PC-3 (cell line): ENCODE data around the gene SYK. TPM values are rescaled to one million over a fixed set of nuclear protein-coding genes. Genes with fewer than 3 reads are reported as not detected.

Experiments
- ATAC-seq: fragments of 200-7000 bp; cut with Tn5 transposase; 2 replicates; pipeline ENCODE4 v1.9.1; 2020; ENCODE audit warnings: mild to moderate bottlenecking, moderate library complexity
- BruUV-seq: library from RNA; stranded (reverse); fragments of 400-500 nt; replicated peaks from 2 replicates; lab custom pipeline; 2021; lab: Mats Ljungman, UMichigan
- CTCF ChIA-PET: fragments of 300-600 bp; sonication (Branson Sonifier 250); formaldehyde crosslinking; loops from one replicate; lab custom pipeline; 2022; ENCODE audit warnings: antibody characterized with exemption; lab: Charles Lee
- POLR2A ChIA-PET: fragments of 300-600 bp; sonication (Branson Sonifier 250); formaldehyde crosslinking; loops from one replicate; lab custom pipeline; 2022; ENCODE audit warnings: antibody characterized with exemption; ENCODE audit not compliant: unreplicated experiment; lab: Charles Lee
- DNase-seq: peaks from one replicate; pipeline ENCODE4 v3.0.0-alpha.2; 2015
- H2AFZ ChIP-seq: fragments of 300-600 bp; sonication (generic); 2 replicates; pipeline ENCODE4 v1.6.0; 2016; ENCODE audit warnings: antibody characterized with exemption, low read length
- H3F3A ChIP-seq: fragments of 300-600 bp; sonication (generic); one replicate; pipeline ENCODE4 v1.6.0; 2017; ENCODE audit warnings: antibody characterized with exemption, low read length, control low read depth, mild to moderate bottlenecking; ENCODE audit not compliant: unreplicated experiment
- H3K27ac ChIP-seq: fragments of 300-600 bp; sonication (generic); 2 replicates; pipeline ENCODE4 v1.5.1; 2016; ENCODE audit warnings: mild to moderate bottlenecking, low read length
- H3K27me3 ChIP-seq: fragments of 300-600 bp; sonication (generic); 2 replicates; pipeline ENCODE4 v1.6.1; 2016; ENCODE audit warnings: low read length, mixed read lengths
- H3K36me3 ChIP-seq: fragments of 300-600 bp; sonication (generic); 2 replicates; pipeline ENCODE4 v1.6.1; 2016; ENCODE audit warnings: low read depth, mixed run types, low read length, mixed read lengths
- H3K4me1 ChIP-seq: fragments of 300-600 bp; sonication (generic); 2 replicates; pipeline ENCODE4 v1.5.1; 2016; ENCODE audit warnings: low read length; ENCODE audit not compliant: insufficient read depth
- H3K4me2 ChIP-seq: fragments of 300-600 bp; sonication (generic); 2 replicates; pipeline ENCODE4 v1.6.0; 2016; ENCODE audit warnings: low read length
- H3K4me3 ChIP-seq: fragments of 300-600 bp; sonication (generic); 2 replicates; pipeline ENCODE4 v1.5.1; 2016; ENCODE audit warnings: mild to moderate bottlenecking, low read length, mixed read lengths
- H3K79me2 ChIP-seq: fragments of 300-600 bp; sonication (generic); 2 replicates; pipeline ENCODE4 v1.6.1; 2017; ENCODE audit warnings: low read length, mixed read lengths
- H3K9ac ChIP-seq: fragments of 300-600 bp; sonication (generic); 2 replicates; pipeline ENCODE4 v1.6.0; 2016; ENCODE audit warnings: mild to moderate bottlenecking, low read length
- H3K9me2 ChIP-seq: fragments of 300-600 bp; sonication (generic); replicated peaks from 2 replicates; pipeline ENCODE4 v1.6.1; 2016; ENCODE audit warnings: mixed run types, low read length, mixed read lengths
- H3K9me3 ChIP-seq: fragments of 300-600 bp; sonication (generic); 2 replicates; pipeline ENCODE4 v1.6.1; 2016; ENCODE audit warnings: low read length, mixed read lengths
- H4K20me1 ChIP-seq: fragments of 300-600 bp; sonication (generic); 2 replicates; pipeline ENCODE4 v1.6.1; 2016; ENCODE audit warnings: low read length, mixed read lengths
- CTCF ChIP-seq: fragments of 300-600 bp; sonication (generic); conservative IDR thresholded peaks from 2 replicates; pipeline ENCODE4 v1.5.1; 2017; ENCODE audit warnings: antibody characterized with exemption, low read depth, mild to moderate bottlenecking, low read length
- EZH2 ChIP-seq: fragments of 300-600 bp; sonication (generic); IDR thresholded peaks from one replicate; pipeline ENCODE4 v1.6.1; 2017; ENCODE audit warnings: antibody characterized with exemption, mild to moderate bottlenecking, low read length; ENCODE audit not compliant: unreplicated experiment
- EZH2phosphoT487 ChIP-seq: fragments of 300-600 bp; sonication (generic); IDR thresholded peaks from 2 replicates; pipeline ENCODE4 v1.6.1; 2018; ENCODE audit warnings: mild to moderate bottlenecking, antibody characterized with exemption, low read length, borderline replicate concordance
- intact Hi-C: fragments of 100-400 bp; cut with micrococcal nuclease; formaldehyde crosslinking; loops from 2 replicates; pipeline ENCODE4 v1.9.0; 2023
- total RNA-seq: library from RNA; depleted of rRNA; stranded (reverse); fragments of >200 nt; gene quantifications from 2 replicates; pipeline ENCODE4 v1.2.3, GENCODE V29; 2014

The SYK gene
- total RNA-seq, 1 experiment from 2014 or later, result 12.9 TPM

- intact Hi-C loops, result loop anchor here (10.0 kb wide), 2 partner anchors 728 to 1298 kb away; no protein-coding TSS in a partner anchor
- H3K9me3 ChIP-seq, result no peaks in the 10 kb centered on the region
- BruUV-seq, result no TSS peak
These were observed 71.2 kb downstream of the SYK start for GRCh38 chr9:90872835-90873294.

GRCh38 chr9:90873422-90873821, 71.8 kb downstream of the SYK start:
- ChIA-PET POLR2A (no interaction called here), CTCF (no interaction called here)
- Histone ChIP-seq H4K20me1 (no peaks in the 10 kb centered on the region), H3K9me3 (no peaks in the 10 kb centered on the region), H3K27me3 (no peaks in the 10 kb centered on the region), H3K4me3 (no peak overlapping the region), H2AFZ (no peak overlapping the region), H3K4me2 (no peak overlapping the region), H3K9me2 (no peaks in the 10 kb centered on the region), H3K79me2 (no peaks in the 10 kb centered on the region), H3K4me1 (peaks cover 4% of the 10 kb centered on the region), H3F3A (no peaks in the 10 kb centered on the region), H3K9ac (no peak overlapping the region), H3K27ac (no peak overlapping the region), H3K36me3 (no peaks in the 10 kb centered on the region; the same call in 1 of the 2 replicates)
- DNase-seq (no peak), ATAC-seq (no peak)
- TF ChIP-seq EZH2 (no peak), EZH2phosphoT487 (no peak), CTCF (no peak)
- BruUV-seq, result no TSS peak
- intact Hi-C loops, result loop anchor here (10.0 kb wide), 2 partner anchors 729 to 1299 kb away; no protein-coding TSS in a partner anchor

More at GRCh38 chr9:90872835-90873294, 71.2 kb downstream of the SYK start:
- TF ChIP-seq CTCF (no peak), EZH2 (no peak), EZH2phosphoT487 (no peak)
- H3K9ac ChIP-seq, result no peak overlapping the region
- no peak overlapping the region for H3K27ac ChIP-seq
- no peaks in the 10 kb centered on the region; the same call in 1 of the 2 replicates for H3K36me3 ChIP-seq
- POLR2A ChIA-PET, result no interaction called here
- no peaks in the 10 kb centered on the region for H3K4me1 ChIP-seq
- H3K9me2 ChIP-seq, result no peaks in the 10 kb centered on the region
- no peak for DNase-seq
- ATAC-seq, result no peak
- no peaks in the 10 kb centered on the region for H3F3A ChIP-seq
- H3K4me2 ChIP-seq, result no peak overlapping the region
- H4K20me1 ChIP-seq, result no peaks in the 10 kb centered on the region
- CTCF ChIA-PET, result no interaction called here
- H3K27me3 ChIP-seq, result no peaks in the 10 kb centered on the region
- H3K4me3 ChIP-seq, result no peak overlapping the region
- no peak overlapping the region for H2AFZ ChIP-seq
- H3K79me2 ChIP-seq, result no peaks in the 10 kb centered on the region

- TF ChIP-seq CTCF, result no peak
- TF ChIP-seq EZH2phosphoT487, result no peak
- no peak for TF ChIP-seq EZH2
- no peaks in the 10 kb centered on the region for H3F3A ChIP-seq
- ChIA-PET CTCF (no interaction called here), POLR2A (no interaction called here)
- intact Hi-C loops, result loop anchor here (10.0 kb wide), 2 partner anchors 729 to 1299 kb away; no protein-coding TSS in a partner anchor
- H3K9me3 ChIP-seq, result no peaks in the 10 kb centered on the region
- peaks cover 8% of the 10 kb centered on the region for H3K4me1 ChIP-seq
- H2AFZ ChIP-seq, result no peak overlapping the region
- H3K9ac ChIP-seq, result no peak overlapping the region
- H4K20me1 ChIP-seq, result no peaks in the 10 kb centered on the region
- no TSS peak for BruUV-seq
- no peak for DNase-seq
- no peaks in the 10 kb centered on the region; the same call in 1 of the 2 replicates for H3K36me3 ChIP-seq
- no peaks in the 10 kb centered on the region for H3K79me2 ChIP-seq
- ATAC-seq, result no peak
- no peak overlapping the region for H3K27ac ChIP-seq
- H3K4me2 ChIP-seq, result no peak overlapping the region
- H3K27me3 ChIP-seq, result no peaks in the 10 kb centered on the region
- H3K9me2 ChIP-seq, result no peaks in the 10 kb centered on the region
- H3K4me3 ChIP-seq, result no peak overlapping the region
These were observed 72.6 kb downstream of the SYK start for GRCh38 chr9:90874194-90874593.
